Activated CD8-positive, alpha-beta memory T cell treated with anti-CD3 and anti-CD28 coated beads for 24 hours (primary cell): ENCODE measurements around the gene PGGT1B.

Experiments used
- DNase-seq: peaks from one replicate; pipeline ENCODE4 v3.0.0-alpha.2; 2020

Gene PGGT1B

GRCh38 chr5:115179394-115180164 lies 83.1 kb downstream of the PGGT1B start:
- no peak for DNase-seq

GRCh38 chr5:115179030-115179393 lies 83.7 kb downstream of the PGGT1B start:
- no peak for DNase-seq

GRCh38 chr5:115170929-115171510 lies 91.7 kb downstream of the PGGT1B start:
- no peak for DNase-seq

- no peak for DNase-seq
These were observed 92.3 kb downstream of the PGGT1B start for GRCh38 chr5:115170134-115170928.

- DNase-seq, result peak; percentile 97
These were observed 93.1 kb downstream of the PGGT1B start, which contains the start of gene TRIM36 for GRCh38 chr5:115169487-115170133. TRIM36 (minus strand) TSS chr5:115169908; CDS start chr5:115169634, 274 bp downstream.

GRCh38 chr5:115168829-115169486 lies 93.7 kb downstream of the PGGT1B start:
- no peak for DNase-seq

GRCh38 chr5:115166744-115167393 lies 95.8 kb downstream of the PGGT1B start:
- DNase-seq, result no peak

- no peak for DNase-seq
These were observed 96.9 kb downstream of the PGGT1B start for GRCh38 chr5:115165790-115166189.

- no peak for DNase-seq
These were observed 101.7 kb downstream of the PGGT1B start for GRCh38 chr5:115160975-115161475.
